Mammary microvascular endothelial cell (primary cell): ENCODE measurements around the gene EPB42. TPM values are rescaled to one million over a fixed set of nuclear protein-coding genes. Genes with fewer than 3 reads are reported as not detected.

Experiments used
- total RNA-seq: library from RNA; depleted of rRNA; stranded (reverse); fragments of >200 nt; gene quantifications from 2 replicates; pipeline ENCODE4 v1.2.3, GENCODE V29; 2015

EPB42 gene
- total RNA-seq: not detected in 2 replicates

DNA sequence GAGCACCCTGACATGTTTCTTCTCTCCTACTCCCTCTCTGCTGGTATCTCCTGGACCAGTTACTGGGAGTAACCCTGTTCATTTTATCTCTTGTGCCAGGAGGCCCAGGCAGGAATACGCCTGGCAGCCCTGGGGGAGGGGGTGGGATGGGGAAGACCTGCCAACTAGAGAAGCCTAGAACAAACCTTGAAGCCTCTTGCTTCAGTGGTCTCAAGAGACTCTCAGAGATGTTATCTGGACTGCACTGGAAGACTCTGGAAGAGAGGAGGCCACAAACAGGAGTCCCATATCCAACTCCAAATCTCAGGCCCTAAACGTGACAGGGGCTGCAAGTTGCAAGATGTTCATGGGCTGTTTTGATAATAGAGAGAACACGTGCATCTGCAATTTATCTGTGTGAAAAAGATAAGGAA is at the start of gene EPB42:
Gene EPB42 (minus strand): TSS at position 28 of the 413 bp plus-strand sequence. CDS start 193 bp downstream, outside the sequence.

DNA sequence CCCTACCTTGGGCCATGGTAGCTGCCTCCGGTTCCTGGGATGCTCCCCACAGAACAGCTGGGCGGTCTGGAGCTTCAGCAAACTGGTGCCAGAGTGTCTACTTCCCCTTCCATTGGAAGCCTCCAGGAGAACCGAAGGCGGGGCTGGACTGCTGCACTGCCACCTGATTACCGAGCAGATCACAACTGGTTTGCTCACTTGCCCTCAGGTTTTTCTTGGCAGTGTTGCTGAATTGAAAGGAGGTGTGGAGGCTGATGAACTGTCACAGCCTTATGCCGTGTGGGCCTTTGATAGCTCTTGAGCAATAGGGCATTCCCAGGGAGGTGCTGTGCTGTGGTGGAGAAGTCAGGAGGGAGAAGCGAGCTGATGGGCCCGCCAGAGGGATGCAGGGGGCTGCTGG is 46.0 kb upstream of the EPB42 start, which contains the start of gene TGM5:
Gene TGM5 (minus strand): TSS at position 95 of the 400 bp plus-strand sequence. CDS start 79 bp downstream, at position 16.

DNA sequence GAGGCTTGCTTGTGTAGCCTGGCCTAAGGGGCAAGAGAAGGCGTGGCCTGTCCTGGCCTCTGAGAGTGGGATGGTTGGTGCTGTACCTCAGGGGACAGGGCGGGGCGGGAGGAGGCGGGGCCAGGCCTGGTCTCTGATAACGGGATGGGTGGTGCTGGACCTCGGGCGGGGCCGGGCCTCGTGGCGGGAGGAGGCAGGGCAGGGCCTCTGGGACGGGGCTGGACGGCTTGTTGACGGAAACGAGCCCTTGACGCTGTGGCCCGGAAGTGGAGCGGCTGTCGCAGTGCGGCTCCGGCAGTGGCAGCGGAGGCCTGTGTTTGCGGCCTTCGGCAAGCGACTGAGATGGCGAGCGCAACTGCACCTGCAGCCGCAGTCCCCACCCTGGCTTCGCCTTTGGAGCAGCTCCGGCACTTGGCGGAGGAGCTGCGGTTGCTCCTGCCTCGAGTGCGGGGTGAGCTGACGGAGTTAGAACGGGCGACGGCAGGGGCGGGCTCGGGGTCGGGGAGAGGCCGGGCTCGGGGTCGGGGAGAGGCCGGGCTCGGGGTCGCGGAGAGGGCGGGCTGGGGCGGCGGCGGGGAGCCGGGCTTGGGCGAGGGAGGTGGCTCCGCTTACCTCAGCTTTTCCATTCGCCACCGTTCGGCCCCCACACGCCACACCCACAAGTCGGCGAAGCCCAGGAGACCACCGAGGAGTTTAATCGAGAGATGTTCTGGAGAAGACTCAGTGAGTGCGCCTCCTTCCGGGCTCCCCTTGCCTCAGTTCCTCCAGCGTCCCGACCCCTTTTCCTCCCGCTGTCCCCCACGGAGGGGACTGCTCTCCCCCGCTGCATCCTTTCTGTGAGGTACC is 35.4 kb downstream of the EPB42 start, which contains the start of gene CCNDBP1:
Gene CCNDBP1 (plus strand): TSS at position 247 of the 846 bp plus-strand sequence. CDS start 96 bp downstream, at position 343.

Other genes starting within 250 kb of the EPB42 start
- 20.7 and 21.0 TPM in 2 replicates for gene UBR1, start 115.0 kb downstream of the EPB42 start, total RNA-seq
- 18.9 and 20.4 TPM in 2 replicates for gene TMEM62, start 87.4 kb downstream of the EPB42 start, total RNA-seq
- 55.0 and 59.1 TPM in 2 replicates for gene CCNDBP1, start 35.6 kb downstream of the EPB42 start, total RNA-seq
- gene TGM5, start 45.9 kb upstream of the EPB42 start, total RNA-seq: not detected in 2 replicates
- not detected in 2 replicates for gene TGM7, start 81.2 kb upstream of the EPB42 start, total RNA-seq
- 4.5 and 5.4 TPM in 2 replicates for gene LCMT2, start 109.6 kb upstream of the EPB42 start, total RNA-seq
- 5.8 and 7.2 TPM in 2 replicates for gene ZSCAN29, start 150.0 kb upstream of the EPB42 start, total RNA-seq
- gene TUBGCP4, start 150.1 kb upstream of the EPB42 start, total RNA-seq: 13.9 and 15.9 TPM in 2 replicates